HepG2 (cell line): ENCODE results near the gene NEURL2. TPM values are rescaled to one million over a fixed set of nuclear protein-coding genes. Genes with fewer than 3 reads are reported as not detected.

ENCODE experiments used
- ATAD3A ChIP-seq: sonication (generic); formaldehyde crosslinking; IDR thresholded peaks from 2 replicates; pipeline ENCODE4 v1.4.0; 2020; ENCODE audit warnings: missing genetic modification reagents
- CEBPG ChIP-seq: IDR thresholded peaks from 2 replicates; pipeline ENCODE4 v1.6.1; 2016
- DNMT1 ChIP-seq: sonication (generic); formaldehyde crosslinking; IDR thresholded peaks from 2 replicates; pipeline ENCODE4 v1.5.1; 2020; ENCODE audit warnings: mild to moderate bottlenecking, missing genetic modification reagents
- FOXO1 ChIP-seq: sonication (generic); formaldehyde crosslinking; IDR thresholded peaks from 2 replicates; pipeline ENCODE4 v1.4.0; 2020; ENCODE audit warnings: missing genetic modification reagents
- HMGA1 ChIP-seq: sonication (generic); formaldehyde crosslinking; conservative IDR thresholded peaks from 2 replicates; pipeline ENCODE4 v1.4.0; 2020; ENCODE audit warnings: missing genetic modification reagents
- JUN ChIP-seq: sonication (generic); formaldehyde crosslinking; IDR thresholded peaks from 2 replicates; pipeline ENCODE4 v1.4.0; 2020; ENCODE audit warnings: mild to moderate bottlenecking, missing genetic modification reagents
- KMT2B ChIP-seq: IDR thresholded peaks from 2 replicates; pipeline ENCODE4 v1.6.1; 2016; ENCODE audit warnings: missing genetic modification reagents, missing compliant biosample characterization
- MTA3 ChIP-seq: sonication (generic); formaldehyde crosslinking; IDR thresholded peaks from 2 replicates; pipeline ENCODE4 v1.4.0; 2020; ENCODE audit warnings: missing genetic modification reagents
- NR2F1 ChIP-seq, 2 experiments: fragments of 450-650 bp in 1 of 2; formaldehyde crosslinking in 1 of 2; IDR thresholded peaks; 2 replicates each; pipeline versions ENCODE4 v1.5.0 to v1.6.1; 2016 to 2020; ENCODE audit warnings: mild to moderate bottlenecking in 1 of 2, missing compliant biosample characterization in 1 of 2, missing genetic modification reagents in 1 of 2, moderate library complexity in 1 of 2
- RXRB ChIP-seq: IDR thresholded peaks from 2 replicates; pipeline ENCODE4 v1.6.1; 2016; ENCODE audit warnings: borderline replicate concordance, missing genetic modification reagents, missing compliant biosample characterization
- SIX4 ChIP-seq: sonication (generic); formaldehyde crosslinking; IDR thresholded peaks from 2 replicates; pipeline ENCODE4 v1.4.0; 2020; ENCODE audit warnings: missing genetic modification reagents
- THYN1 ChIP-seq: sonication (generic); formaldehyde crosslinking; IDR thresholded peaks from 2 replicates; pipeline ENCODE4 v1.8.1; 2023; ENCODE audit warnings: low read depth, mild to moderate bottlenecking, moderate library complexity, missing genetic modification reagents, borderline replicate concordance
- TRIM24 ChIP-seq: sonication (generic); formaldehyde crosslinking; IDR thresholded peaks from 2 replicates; pipeline ENCODE4 v1.8.0; 2022; ENCODE audit warnings: mild to moderate bottlenecking, missing genetic modification reagents
- TSC22D2 ChIP-seq: sonication (generic); formaldehyde crosslinking; IDR thresholded peaks from 2 replicates; pipeline ENCODE4 v1.5.1; 2020; ENCODE audit warnings: missing genetic modification reagents, mild to moderate bottlenecking, borderline replicate concordance
- ZBTB42 ChIP-seq: sonication (generic); formaldehyde crosslinking; IDR thresholded peaks from 2 replicates; pipeline ENCODE4 v1.5.0; 2020; ENCODE audit warnings: mild to moderate bottlenecking, missing genetic modification reagents
- ZNF101 ChIP-seq: sonication (generic); formaldehyde crosslinking; IDR thresholded peaks from 2 replicates; pipeline ENCODE4 v1.4.0; 2020; ENCODE audit warnings: mild to moderate bottlenecking, low read depth, missing genetic modification reagents, borderline replicate concordance
- ZNF205 ChIP-seq: IDR thresholded peaks from 2 replicates; pipeline ENCODE4 v1.6.1; 2018; ENCODE audit warnings: missing biosample characterization, missing genetic modification reagents
- ZNF230 ChIP-seq: sonication (generic); formaldehyde crosslinking; IDR thresholded peaks from 2 replicates; pipeline ENCODE4 v1.4.0; 2020; ENCODE audit warnings: mild to moderate bottlenecking, missing genetic modification reagents
- ZNF33B ChIP-seq: sonication (generic); formaldehyde crosslinking; IDR thresholded peaks from 2 replicates; pipeline ENCODE4 v1.5.1; 2020; ENCODE audit warnings: mild to moderate bottlenecking, missing genetic modification reagents
- ZNF670 ChIP-seq: sonication (generic); formaldehyde crosslinking; IDR thresholded peaks from 2 replicates; pipeline ENCODE4 v1.8.0; 2022; ENCODE audit warnings: mild to moderate bottlenecking, missing genetic modification reagents, borderline replicate concordance
- ZNF782 ChIP-seq: sonication (generic); formaldehyde crosslinking; IDR thresholded peaks from 2 replicates; pipeline ENCODE4 v1.4.0; 2020; ENCODE audit warnings: missing genetic modification reagents, mild to moderate bottlenecking, borderline replicate concordance
- ZSCAN20 ChIP-seq: sonication (generic); formaldehyde crosslinking; IDR thresholded peaks from 2 replicates; pipeline ENCODE4 v1.4.0; 2020; ENCODE audit warnings: missing genetic modification reagents, mild to moderate bottlenecking, borderline replicate concordance
- polyA plus RNA-seq, 8 experiments: library from polyadenylated mRNA; depleted of rRNA in 3 of 8; stranded (reverse) in 7 of 8; unstranded in 1 of 8; fragments of >200 nt; fragmentation: Illumina TruSeq in 4 of 8; extraction: Trizol in 4 of 8; gene quantifications; 2 replicates each; pipeline versions ENCODE4 v1.2.1 to v1.2.3, GENCODE V29; 2011 to 2016; ENCODE audit warnings: low read depth in 4 of 8, missing spikeins in 1 of 8, mixed read lengths in 1 of 8; ENCODE audit not compliant: insufficient read depth in 1 of 8
- total RNA-seq, 5 experiments: library from RNA; depleted of rRNA; stranded (reverse); fragments of >200 nt; fragmentation: Illumina TruSeq; extraction: Trizol; gene quantifications; 2 replicates each; pipeline ENCODE4 v1.2.3, GENCODE V29; 2016; ENCODE audit warnings: low read depth in 1 of 5
- TF ChIP-seq, protein P1 (sequence below), 2 experiments: fragments of 450-650 bp in 1 of 2; sonication (generic) in 1 of 2; formaldehyde crosslinking; IDR thresholded peaks; 2 replicates each; pipeline versions ENCODE4 v1.5.0 to v1.8.0; 2020 to 2022; ENCODE audit warnings: mild to moderate bottlenecking in 1 of 2, missing genetic modification reagents in 1 of 2
- TF ChIP-seq, protein P2 (sequence below): sonication (generic); formaldehyde crosslinking; conservative IDR thresholded peaks from 2 replicates; pipeline ENCODE4 v1.5.0; 2020; ENCODE audit warnings: missing genetic modification reagents
- TF ChIP-seq, protein P3 (sequence below): sonication (generic); formaldehyde crosslinking; IDR thresholded peaks from 2 replicates; pipeline ENCODE4 v1.4.0; 2020; ENCODE audit warnings: mild to moderate bottlenecking, missing genetic modification reagents
- TF ChIP-seq, protein P4 (sequence below): IDR thresholded peaks from 2 replicates; pipeline ENCODE4 v1.6.1; 2012; ENCODE audit warnings: inconsistent platforms

The NEURL2 gene
- total and polyA plus RNA-seq, 2 of the 13 experiments (the other 11 are each of a cell fraction or from before 2014, with no cell fraction given), result 7.2 to 9.7 TPM

DNA sequence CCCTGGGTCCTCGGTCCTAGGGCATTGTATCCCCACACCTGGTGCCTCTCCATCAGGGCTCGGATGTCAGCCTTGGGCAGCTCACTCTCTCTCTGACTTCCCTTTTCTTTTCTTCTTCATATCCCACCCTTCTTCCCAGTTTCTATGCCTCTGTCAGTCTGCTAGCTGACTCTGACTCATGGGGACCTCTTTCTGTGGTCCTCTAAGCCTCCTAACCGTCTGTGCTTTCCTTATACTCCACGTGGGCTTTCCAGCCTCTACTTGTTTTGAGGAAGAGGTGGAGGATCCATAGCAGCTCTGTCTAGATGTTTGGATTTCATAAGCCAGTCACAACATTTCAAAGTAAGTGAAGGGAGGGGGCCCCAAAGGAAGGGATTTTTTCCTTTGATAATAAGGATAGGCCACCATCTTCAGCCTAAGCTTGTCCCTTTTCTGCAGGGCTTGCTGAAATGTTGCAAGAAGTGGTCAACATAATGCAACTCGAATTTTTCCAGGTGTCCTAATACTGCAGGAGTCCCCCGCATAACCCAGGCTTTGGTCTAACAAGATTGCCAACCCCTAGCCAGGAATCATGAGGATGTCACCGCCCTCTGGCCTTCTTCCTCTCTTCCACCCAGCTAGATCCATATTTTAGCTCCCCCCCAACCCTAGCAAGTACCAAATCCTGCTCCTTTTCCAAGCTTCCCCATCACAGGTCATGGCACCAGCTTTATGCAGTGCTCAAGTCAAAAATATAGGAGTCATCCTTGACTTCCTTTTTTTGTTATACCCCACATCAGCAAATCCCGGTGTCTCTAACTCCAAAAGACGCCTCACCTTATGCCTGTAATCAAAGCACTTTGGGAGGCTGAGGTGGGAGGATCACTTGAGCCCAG is 29.7 kb upstream of the NEURL2 start (continued):
- TF ChIP-seq JUN (CRISPR knock-in tag) (no peak), ZNF230 (CRISPR knock-in tag) (0 out of 2 replicates have a peak, but pooled peaks have one; percentile 11), TRIM24 (0 out of 2 replicates have a peak, but pooled peaks have one; percentile 21), FOXO1 (0 out of 2 replicates have a peak, but pooled peaks have one; percentile 14), ZNF33B (CRISPR knock-in tag) (peak; percentile 51; the same call in 1 of the 2 replicates), ZBTB42 (no peak), ZNF205 (CRISPR knock-in tag) (no peak), RXRB (no peak), ZNF101 (CRISPR knock-in tag) (no peak), MTA3 (CRISPR knock-in tag) (no peak), SIX4 (CRISPR knock-in tag) (no peak), DNMT1 (CRISPR knock-in tag) (no peak), NR2F1 (CRISPR knock-in tag; IDR thresholded peaks at IDR 0.05) (no peak), ZNF782 (CRISPR knock-in tag) (0 out of 2 replicates have a peak, but pooled peaks have one; percentile 16), ATAD3A (CRISPR knock-in tag) (no peak), THYN1 (0 out of 2 replicates have a peak, but pooled peaks have one; percentile 77), ZSCAN20 (CRISPR knock-in tag) (no peak), KMT2B (CRISPR knock-in tag) (no peak), HMGA1 (no peak), TSC22D2 (CRISPR knock-in tag) (no peak), ZNF670 (no peak), CEBPG (CRISPR knock-in tag) (peak; percentile 70)
- TF ChIP-seq, protein P1, sequence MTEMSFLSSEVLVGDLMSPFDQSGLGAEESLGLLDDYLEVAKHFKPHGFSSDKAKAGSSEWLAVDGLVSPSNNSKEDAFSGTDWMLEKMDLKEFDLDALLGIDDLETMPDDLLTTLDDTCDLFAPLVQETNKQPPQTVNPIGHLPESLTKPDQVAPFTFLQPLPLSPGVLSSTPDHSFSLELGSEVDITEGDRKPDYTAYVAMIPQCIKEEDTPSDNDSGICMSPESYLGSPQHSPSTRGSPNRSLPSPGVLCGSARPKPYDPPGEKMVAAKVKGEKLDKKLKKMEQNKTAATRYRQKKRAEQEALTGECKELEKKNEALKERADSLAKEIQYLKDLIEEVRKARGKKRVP (CRISPR knock-in tag; IDR thresholded peaks at IDR 0.05), result peak in 1 of 2 experiments; percentile 89; a peak in 2 of 4 replicates
- TF ChIP-seq, protein P2, sequence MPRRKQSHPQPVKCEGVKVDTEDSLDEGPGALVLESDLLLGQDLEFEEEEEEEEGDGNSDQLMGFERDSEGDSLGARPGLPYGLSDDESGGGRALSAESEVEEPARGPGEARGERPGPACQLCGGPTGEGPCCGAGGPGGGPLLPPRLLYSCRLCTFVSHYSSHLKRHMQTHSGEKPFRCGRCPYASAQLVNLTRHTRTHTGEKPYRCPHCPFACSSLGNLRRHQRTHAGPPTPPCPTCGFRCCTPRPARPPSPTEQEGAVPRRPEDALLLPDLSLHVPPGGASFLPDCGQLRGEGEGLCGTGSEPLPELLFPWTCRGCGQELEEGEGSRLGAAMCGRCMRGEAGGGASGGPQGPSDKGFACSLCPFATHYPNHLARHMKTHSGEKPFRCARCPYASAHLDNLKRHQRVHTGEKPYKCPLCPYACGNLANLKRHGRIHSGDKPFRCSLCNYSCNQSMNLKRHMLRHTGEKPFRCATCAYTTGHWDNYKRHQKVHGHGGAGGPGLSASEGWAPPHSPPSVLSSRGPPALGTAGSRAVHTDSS (CRISPR knock-in tag), result no peak
- TF ChIP-seq, protein P3, sequence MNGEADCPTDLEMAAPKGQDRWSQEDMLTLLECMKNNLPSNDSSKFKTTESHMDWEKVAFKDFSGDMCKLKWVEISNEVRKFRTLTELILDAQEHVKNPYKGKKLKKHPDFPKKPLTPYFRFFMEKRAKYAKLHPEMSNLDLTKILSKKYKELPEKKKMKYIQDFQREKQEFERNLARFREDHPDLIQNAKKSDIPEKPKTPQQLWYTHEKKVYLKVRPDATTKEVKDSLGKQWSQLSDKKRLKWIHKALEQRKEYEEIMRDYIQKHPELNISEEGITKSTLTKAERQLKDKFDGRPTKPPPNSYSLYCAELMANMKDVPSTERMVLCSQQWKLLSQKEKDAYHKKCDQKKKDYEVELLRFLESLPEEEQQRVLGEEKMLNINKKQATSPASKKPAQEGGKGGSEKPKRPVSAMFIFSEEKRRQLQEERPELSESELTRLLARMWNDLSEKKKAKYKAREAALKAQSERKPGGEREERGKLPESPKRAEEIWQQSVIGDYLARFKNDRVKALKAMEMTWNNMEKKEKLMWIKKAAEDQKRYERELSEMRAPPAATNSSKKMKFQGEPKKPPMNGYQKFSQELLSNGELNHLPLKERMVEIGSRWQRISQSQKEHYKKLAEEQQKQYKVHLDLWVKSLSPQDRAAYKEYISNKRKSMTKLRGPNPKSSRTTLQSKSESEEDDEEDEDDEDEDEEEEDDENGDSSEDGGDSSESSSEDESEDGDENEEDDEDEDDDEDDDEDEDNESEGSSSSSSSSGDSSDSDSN (CRISPR knock-in tag), result no peak; the same call in 1 of the 2 replicates
- TF ChIP-seq, protein P4, sequence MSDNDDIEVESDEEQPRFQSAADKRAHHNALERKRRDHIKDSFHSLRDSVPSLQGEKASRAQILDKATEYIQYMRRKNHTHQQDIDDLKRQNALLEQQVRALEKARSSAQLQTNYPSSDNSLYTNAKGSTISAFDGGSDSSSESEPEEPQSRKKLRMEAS, result 0 out of 2 replicates have a peak, but pooled peaks have one; percentile 8
